ENCODE measurements around the gene LRIT3. TPM values are rescaled to one million over a fixed set of nuclear protein-coding genes. Genes with fewer than 3 reads are reported as not detected.

The LRIT3 gene
- total RNA-seq, 4 donors from 2014 or later = 0.62 TPM; not detected in 3

DNA sequence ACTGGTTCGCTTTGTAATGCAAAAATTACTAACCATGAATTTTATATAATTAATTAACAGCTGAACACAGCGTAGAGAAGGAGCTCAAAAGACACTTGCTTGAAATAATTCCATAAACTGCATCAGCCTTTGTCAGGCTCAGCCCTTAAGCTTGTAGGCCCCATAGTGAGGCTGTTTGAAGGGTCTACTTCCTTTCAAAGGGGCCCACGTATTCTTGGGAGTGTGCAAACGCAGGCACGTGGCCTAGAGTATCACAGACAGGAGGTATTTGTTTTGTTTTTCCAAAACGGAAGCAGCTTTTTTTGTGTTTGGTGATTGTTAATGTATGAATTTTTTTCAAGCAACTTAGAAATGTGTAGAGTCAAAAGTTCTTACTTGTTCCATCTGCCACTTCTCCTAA, 39.2 kb downstream of the LRIT3 start:
- Histone ChIP-seq H3K27ac (no peak overlapping the region), H3K27me3 (no peaks in the 10 kb centered on the region), H3K4me1 (no peaks in the 10 kb centered on the region), H3K9me3 (no peaks in the 10 kb centered on the region), H3K4me3 (no peak overlapping the region), H3K36me3 (no peaks in the 10 kb centered on the region)
- TF ChIP-seq POLR2AphosphoS5 (IDR thresholded peaks at IDR 0.05) (no peak), POLR2A (IDR thresholded peaks at IDR 0.05) (no peak)
- 25 to 55% methylated on average over 6 of the region's 6 CpGs for WGBS, 2 donors (ENCODE audit: low coverage in 1 of 2)
- no peak for ATAC-seq

DNA sequence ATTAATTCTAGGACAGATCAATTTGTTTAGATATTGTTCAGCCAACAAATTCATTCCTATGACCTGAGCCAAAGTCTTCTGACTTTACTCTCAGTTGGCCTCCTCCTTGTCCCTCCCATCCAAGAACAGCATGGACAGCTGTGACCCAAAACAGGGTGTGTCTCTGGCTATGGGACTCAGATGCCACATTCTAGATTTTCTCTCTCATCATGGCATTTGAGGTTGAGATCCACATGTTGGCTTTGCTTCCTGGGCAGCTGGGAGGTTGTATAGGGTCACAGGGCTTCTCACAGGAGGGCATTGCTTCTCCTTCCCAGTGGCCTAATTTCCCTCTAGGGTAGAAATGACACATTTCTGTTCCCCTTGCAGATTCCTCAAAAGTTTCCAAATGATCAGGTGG, 42.2 kb downstream of the LRIT3 start:
- ATAC-seq = no peak
- Histone ChIP-seq H3K27ac (no peak overlapping the region), H3K4me3 (no peak overlapping the region), H3K4me1 (no peaks in the 10 kb centered on the region), H3K36me3 (no peaks in the 10 kb centered on the region), H3K9me3 (no peaks in the 10 kb centered on the region), H3K27me3 (no peaks in the 10 kb centered on the region)
- TF ChIP-seq EP300 (IDR thresholded peaks at IDR 0.05) (no peak), POLR2AphosphoS5 (IDR thresholded peaks at IDR 0.05) (no peak), POLR2A (IDR thresholded peaks at IDR 0.05) (no peak)
- TF ChIP-seq, protein P1, sequence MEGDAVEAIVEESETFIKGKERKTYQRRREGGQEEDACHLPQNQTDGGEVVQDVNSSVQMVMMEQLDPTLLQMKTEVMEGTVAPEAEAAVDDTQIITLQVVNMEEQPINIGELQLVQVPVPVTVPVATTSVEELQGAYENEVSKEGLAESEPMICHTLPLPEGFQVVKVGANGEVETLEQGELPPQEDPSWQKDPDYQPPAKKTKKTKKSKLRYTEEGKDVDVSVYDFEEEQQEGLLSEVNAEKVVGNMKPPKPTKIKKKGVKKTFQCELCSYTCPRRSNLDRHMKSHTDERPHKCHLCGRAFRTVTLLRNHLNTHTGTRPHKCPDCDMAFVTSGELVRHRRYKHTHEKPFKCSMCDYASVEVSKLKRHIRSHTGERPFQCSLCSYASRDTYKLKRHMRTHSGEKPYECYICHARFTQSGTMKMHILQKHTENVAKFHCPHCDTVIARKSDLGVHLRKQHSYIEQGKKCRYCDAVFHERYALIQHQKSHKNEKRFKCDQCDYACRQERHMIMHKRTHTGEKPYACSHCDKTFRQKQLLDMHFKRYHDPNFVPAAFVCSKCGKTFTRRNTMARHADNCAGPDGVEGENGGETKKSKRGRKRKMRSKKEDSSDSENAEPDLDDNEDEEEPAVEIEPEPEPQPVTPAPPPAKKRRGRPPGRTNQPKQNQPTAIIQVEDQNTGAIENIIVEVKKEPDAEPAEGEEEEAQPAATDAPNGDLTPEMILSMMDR (IDR thresholded peaks at IDR 0.05) = no peak

DNA sequence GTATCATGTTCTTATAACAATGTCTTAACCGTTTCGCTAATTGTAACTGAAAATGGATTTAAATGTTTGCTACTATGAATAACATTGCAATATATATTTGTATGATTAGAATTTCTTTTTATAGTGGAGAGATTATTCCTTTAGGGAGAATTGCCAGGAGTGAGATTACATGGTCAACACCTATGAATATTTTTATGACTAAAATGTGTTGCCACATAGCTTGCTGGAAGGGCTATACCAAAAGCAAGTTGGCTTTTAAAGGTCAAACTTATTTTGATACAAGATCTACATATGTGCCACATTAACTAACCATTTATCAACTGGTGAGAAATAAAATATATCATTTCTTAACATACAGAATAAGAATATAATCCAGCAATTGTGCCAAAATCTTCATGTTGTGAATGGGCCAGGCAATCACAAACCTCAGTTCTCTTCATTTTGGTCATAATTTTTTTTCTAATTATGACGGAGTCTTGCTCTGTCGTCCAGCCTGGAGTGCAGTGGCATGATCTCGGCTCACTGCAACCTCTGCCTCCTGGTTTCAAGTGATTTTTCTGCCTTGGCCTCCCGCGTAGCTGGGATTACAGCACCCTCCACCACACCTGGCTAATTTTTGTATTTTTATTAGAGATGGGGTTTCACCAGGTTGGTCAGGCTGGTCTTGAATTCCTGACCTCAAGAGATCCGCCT, 54.8 kb downstream of the LRIT3 start:
- Histone ChIP-seq H3K9me3 (no peaks in the 10 kb centered on the region), H3K36me3 (no peaks in the 10 kb centered on the region), H3K4me3 (no peak overlapping the region), H3K4me1 (no peaks in the 10 kb centered on the region), H3K27me3 (no peaks in the 10 kb centered on the region), H3K27ac (no peak overlapping the region)
- TF ChIP-seq POLR2AphosphoS5 (IDR thresholded peaks at IDR 0.05) (no peak), EP300 (IDR thresholded peaks at IDR 0.05) (no peak), POLR2A (IDR thresholded peaks at IDR 0.05) (no peak)
- TF ChIP-seq, protein P1 (IDR thresholded peaks at IDR 0.05) = no peak
- no peak for ATAC-seq
- 92 to 100% methylated on average over 2 to 8 of the region's 8 CpGs for WGBS, 2 donors (ENCODE audit: low coverage in 1 of 2)

DNA sequence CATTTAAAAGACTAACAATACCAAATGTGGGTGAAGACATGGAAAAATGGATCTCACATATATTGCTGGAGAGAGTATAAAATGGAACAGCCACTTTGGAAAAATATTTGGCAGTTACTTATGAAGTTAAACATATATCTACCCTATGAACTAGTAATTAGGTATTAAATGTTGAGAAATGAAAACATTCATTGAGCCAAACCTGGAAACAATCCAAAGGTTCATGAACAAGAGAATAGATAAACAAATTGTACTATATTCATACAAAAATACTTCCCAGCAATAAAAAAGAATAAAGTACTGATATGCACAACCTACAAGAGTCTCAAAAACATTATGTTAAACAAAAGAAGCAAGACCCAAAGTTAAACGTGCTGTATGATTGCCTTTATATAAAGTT, 60.8 kb downstream of the LRIT3 start:
- 8 to 19% methylated on average over 1 of the region's 1 CpG for WGBS, 2 donors (ENCODE audit: low coverage in 1 of 2)

DNA sequence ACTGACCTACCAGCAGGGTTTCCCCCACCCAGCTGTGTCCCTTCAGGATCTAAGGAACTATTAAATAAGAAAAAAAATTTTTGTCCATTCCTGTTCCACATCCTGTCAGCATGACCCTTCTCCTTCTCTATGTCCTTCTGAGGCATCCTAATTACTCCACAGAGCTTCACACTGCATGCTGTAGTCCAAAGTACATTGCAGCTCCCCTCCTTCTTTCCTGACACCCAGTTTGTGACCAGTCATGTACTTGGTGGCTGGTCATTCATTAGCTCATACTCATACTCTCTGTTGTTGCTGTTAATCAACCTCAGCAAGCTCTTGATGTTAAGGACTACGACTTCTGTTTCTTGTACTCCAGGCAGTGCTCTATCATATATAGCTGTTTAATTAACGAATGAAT, 62.3 kb downstream of the LRIT3 start:
- Histone ChIP-seq H3K4me1 (peaks cover 0 to 11% (median 4%) of the 10 kb centered on the region in 3 donors), H3K36me3 (no peaks in the 10 kb centered on the region), H3K9me3 (no peaks in the 10 kb centered on the region), H3K27ac (no peak overlapping the region), H3K4me3 (no peak overlapping the region), H3K27me3 (no peaks in the 10 kb centered on the region)
- TF ChIP-seq POLR2A (IDR thresholded peaks at IDR 0.05) = no peak
- no peak for TF ChIP-seq POLR2AphosphoS5 (IDR thresholded peaks at IDR 0.05)
- TF ChIP-seq EP300 (IDR thresholded peaks at IDR 0.05) = no peak
- TF ChIP-seq, protein P1 (IDR thresholded peaks at IDR 0.05) = no peak
- 84 to 86% methylated on average over 2 of the region's 2 CpGs for WGBS, 2 donors (ENCODE audit: low coverage in 1 of 2)
- no peak for ATAC-seq

More for the DNA sequence above, 60.8 kb downstream of the LRIT3 start:
- Histone ChIP-seq H3K27ac (no peak overlapping the region), H3K27me3 (no peaks in the 10 kb centered on the region), H3K4me3 (no peak overlapping the region), H3K4me1 (peaks cover 0 to 11% (median 4%) of the 10 kb centered on the region in 3 donors), H3K36me3 (no peaks in the 10 kb centered on the region), H3K9me3 (no peaks in the 10 kb centered on the region)
- TF ChIP-seq EP300 (IDR thresholded peaks at IDR 0.05) = no peak
- TF ChIP-seq, protein P1 (IDR thresholded peaks at IDR 0.05) = no peak
- no peak for TF ChIP-seq POLR2A (IDR thresholded peaks at IDR 0.05)
- TF ChIP-seq POLR2AphosphoS5 (IDR thresholded peaks at IDR 0.05) = no peak
- no peak for ATAC-seq

All from gastroesophageal sphincter (tissue), 4 donors.